Astrocyte (in vitro differentiated cells and primary cell): ENCODE results near the gene WNT7B. TPM values are rescaled to one million over a fixed set of nuclear protein-coding genes. Genes with fewer than 3 reads are reported as not detected.

ENCODE experiments used
- DNase-seq: peaks from one replicate; pipeline ENCODE4 v3.0.0-alpha.2; 2010; ENCODE audit warnings: low read depth
- FAIRE-seq: peaks from 2 replicates; lab custom pipeline; 2011; peaks lifted over from hg19 to GRCh38; lab: Jason Lieb, UNC
- H2AFZ ChIP-seq: 2 replicates; pipeline ENCODE4 v1.6.0; 2012; ENCODE audit warnings: low read depth, low read length, inconsistent platforms
- H3K27ac ChIP-seq: 2 replicates; pipeline ENCODE4 v1.5.1; 2011; ENCODE audit warnings: low read depth, low read length, inconsistent platforms
- H3K27me3 ChIP-seq: 2 replicates; pipeline ENCODE4 v1.6.0; 2011; ENCODE audit warnings: low read length, inconsistent platforms; ENCODE audit not compliant: insufficient read depth
- H3K36me3 ChIP-seq: 2 replicates; pipeline ENCODE4 v1.5.1; 2011; ENCODE audit warnings: low read length, inconsistent platforms; ENCODE audit not compliant: insufficient read depth
- H3K4me1 ChIP-seq: 2 replicates; pipeline ENCODE4 v1.5.1; 2011; ENCODE audit warnings: low read length, inconsistent platforms; ENCODE audit not compliant: insufficient read depth
- H3K4me2 ChIP-seq: 2 replicates; pipeline ENCODE4 v1.6.0; 2012; ENCODE audit warnings: low read length, inconsistent platforms
- H3K4me3 ChIP-seq: 2 replicates; pipeline ENCODE4 v1.5.1; 2011; ENCODE audit warnings: low read depth, mild to moderate bottlenecking, low read length, inconsistent platforms; ENCODE audit not compliant: insufficient read depth
- H3K79me2 ChIP-seq: 2 replicates; pipeline ENCODE4 v1.6.0; 2012; ENCODE audit warnings: mild to moderate bottlenecking, low read length, inconsistent platforms; ENCODE audit not compliant: insufficient read depth
- H3K9ac ChIP-seq: 2 replicates; pipeline ENCODE4 v1.6.0; 2012; ENCODE audit warnings: mild to moderate bottlenecking, low read length, inconsistent platforms
- H3K9me3 ChIP-seq: 2 replicates; pipeline ENCODE4 v1.5.1; 2012; ENCODE audit warnings: low read depth, mild to moderate bottlenecking, low read length, inconsistent platforms; ENCODE audit not compliant: insufficient read depth
- H4K20me1 ChIP-seq: 2 replicates; pipeline ENCODE4 v1.6.0; 2012; ENCODE audit warnings: low read length, inconsistent platforms; ENCODE audit not compliant: insufficient read depth
- H3K27ac Mint-ChIP-seq: one replicate; pipeline ENCODE4 v1.8.0; 2021; ENCODE audit warnings: mild to moderate bottlenecking, mixed read lengths; ENCODE audit not compliant: unreplicated experiment
- H3K27me3 Mint-ChIP-seq: one replicate; pipeline ENCODE4 v1.8.0; 2021; ENCODE audit warnings: low read depth, mixed read lengths; ENCODE audit not compliant: unreplicated experiment
- H3K36me3 Mint-ChIP-seq: one replicate; pipeline ENCODE4 v1.8.0; 2021; ENCODE audit warnings: low read depth, mixed read lengths; ENCODE audit not compliant: unreplicated experiment
- H3K4me1 Mint-ChIP-seq: one replicate; pipeline ENCODE4 v1.8.0; 2021; ENCODE audit warnings: low read depth, mixed read lengths; ENCODE audit not compliant: unreplicated experiment
- H3K4me3 Mint-ChIP-seq: one replicate; pipeline ENCODE4 v1.8.0; 2021; ENCODE audit warnings: mild to moderate bottlenecking, moderate library complexity, mixed read lengths; ENCODE audit not compliant: unreplicated experiment
- H3K9me3 Mint-ChIP-seq: one replicate; pipeline ENCODE4 v1.8.0; 2021; ENCODE audit warnings: mild to moderate bottlenecking, mixed read lengths; ENCODE audit not compliant: unreplicated experiment
- EZH2 ChIP-seq: IDR thresholded peaks from 2 replicates; pipeline ENCODE4 v1.6.1; 2012; ENCODE audit warnings: mild to moderate bottlenecking, low read length, inconsistent platforms; ENCODE audit not compliant: insufficient read depth
- total RNA-seq: library from RNA; stranded (reverse); gene quantifications from 2 replicates; pipeline ENCODE4 v1.2.1, GENCODE V29; 2021
- TF ChIP-seq, protein P1 (sequence below): IDR thresholded peaks from 2 replicates; pipeline ENCODE4 v1.5.1; 2011; ENCODE audit warnings: low read depth, mild to moderate bottlenecking, inconsistent platforms, low read length, moderate library complexity; ENCODE audit not compliant: insufficient read depth

The WNT7B gene
- total RNA-seq, 1 donor from 2014 or later, result 1.7 TPM

DNA sequence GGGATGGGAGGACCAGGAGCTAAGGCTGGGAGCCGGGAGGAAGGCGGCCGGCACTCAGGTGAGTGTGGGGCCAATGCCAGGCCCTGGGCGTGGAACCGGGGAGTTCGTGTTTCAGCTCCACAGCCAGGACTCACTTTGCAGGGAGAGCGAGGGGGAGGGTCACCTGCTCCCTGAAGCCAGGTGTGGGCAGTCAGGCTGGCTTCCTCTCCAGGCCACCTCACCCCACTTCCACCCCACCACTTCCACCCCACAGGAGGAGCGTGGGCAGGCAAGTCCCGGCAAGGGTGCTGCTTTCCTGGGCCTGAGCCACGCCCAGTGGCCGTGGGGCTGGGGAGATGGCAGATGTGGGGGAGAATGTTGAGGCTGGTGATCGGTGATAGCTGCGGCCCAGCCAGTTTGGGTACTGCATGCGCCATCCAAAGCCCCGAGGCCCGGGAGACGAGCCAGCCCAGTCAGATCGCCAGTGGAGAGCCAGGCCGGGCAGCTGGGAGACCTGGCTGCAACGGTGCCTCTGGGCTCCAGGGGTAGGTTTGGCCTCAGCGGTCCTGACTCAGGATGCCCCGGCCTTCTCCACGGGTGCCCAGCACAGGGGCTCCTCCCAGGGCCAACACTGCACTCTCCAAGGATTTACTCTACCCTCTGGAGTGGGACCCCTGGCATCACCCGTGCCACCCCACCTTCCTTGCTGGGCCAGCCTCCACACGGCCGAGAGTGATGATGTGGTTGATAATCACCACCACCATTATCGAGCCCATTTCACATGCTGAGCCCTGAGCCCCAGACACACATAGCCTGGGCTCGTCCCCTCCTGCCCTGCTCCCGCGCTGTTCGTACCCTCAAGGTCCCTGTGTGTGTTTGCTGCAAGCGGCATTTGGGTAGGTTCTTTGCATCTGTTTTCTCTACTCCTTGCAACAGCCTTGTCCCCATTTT lies 93.8 kb downstream of the WNT7B start:
- Histone ChIP-seq H3K27me3 (peaks cover 32% of the 10 kb centered on the region), H3K79me2 (no peaks in the 10 kb centered on the region), H3K9ac (no peak overlapping the region), H3K36me3 (no peaks in the 10 kb centered on the region), H4K20me1 (peaks cover 3% of the 10 kb centered on the region), H3K4me2 (no peak overlapping the region), H3K4me1 (peaks cover 12% of the 10 kb centered on the region), H3K27ac (no peak overlapping the region), H2AFZ (no peak overlapping the region), H3K4me3 (no peak overlapping the region), H3K9me3 (no peaks in the 10 kb centered on the region)
- Mint-ChIP-seq H3K27ac (no peak overlapping the region), H3K4me1 (no peaks in the 10 kb centered on the region), H3K27me3 (peaks cover 52% of the 10 kb centered on the region), H3K4me3 (no peak overlapping the region), H3K9me3 (no peaks in the 10 kb centered on the region), H3K36me3 (no peaks in the 10 kb centered on the region)
- TF ChIP-seq, protein P1, sequence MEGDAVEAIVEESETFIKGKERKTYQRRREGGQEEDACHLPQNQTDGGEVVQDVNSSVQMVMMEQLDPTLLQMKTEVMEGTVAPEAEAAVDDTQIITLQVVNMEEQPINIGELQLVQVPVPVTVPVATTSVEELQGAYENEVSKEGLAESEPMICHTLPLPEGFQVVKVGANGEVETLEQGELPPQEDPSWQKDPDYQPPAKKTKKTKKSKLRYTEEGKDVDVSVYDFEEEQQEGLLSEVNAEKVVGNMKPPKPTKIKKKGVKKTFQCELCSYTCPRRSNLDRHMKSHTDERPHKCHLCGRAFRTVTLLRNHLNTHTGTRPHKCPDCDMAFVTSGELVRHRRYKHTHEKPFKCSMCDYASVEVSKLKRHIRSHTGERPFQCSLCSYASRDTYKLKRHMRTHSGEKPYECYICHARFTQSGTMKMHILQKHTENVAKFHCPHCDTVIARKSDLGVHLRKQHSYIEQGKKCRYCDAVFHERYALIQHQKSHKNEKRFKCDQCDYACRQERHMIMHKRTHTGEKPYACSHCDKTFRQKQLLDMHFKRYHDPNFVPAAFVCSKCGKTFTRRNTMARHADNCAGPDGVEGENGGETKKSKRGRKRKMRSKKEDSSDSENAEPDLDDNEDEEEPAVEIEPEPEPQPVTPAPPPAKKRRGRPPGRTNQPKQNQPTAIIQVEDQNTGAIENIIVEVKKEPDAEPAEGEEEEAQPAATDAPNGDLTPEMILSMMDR, result no peak
- no peak for TF ChIP-seq EZH2
- no peak for FAIRE-seq
- no peak for DNase-seq

DNA sequence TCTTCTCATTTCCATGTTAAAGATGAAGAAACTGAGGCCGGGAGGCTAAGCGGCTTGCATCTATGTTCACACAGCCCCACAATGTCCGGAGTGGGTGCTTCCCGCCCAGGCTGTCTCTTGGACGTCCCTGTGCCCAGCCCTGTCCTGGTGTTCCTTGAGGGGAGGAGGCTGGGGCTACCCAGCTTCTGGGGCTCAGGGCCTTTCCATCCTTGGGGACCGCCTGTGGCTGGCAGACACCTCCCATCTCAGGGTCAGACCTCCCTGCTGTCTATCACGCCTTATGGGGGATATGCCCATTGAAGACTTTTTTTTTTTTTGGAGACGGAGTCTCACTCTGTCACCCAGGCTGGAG lies 95.5 kb downstream of the WNT7B start:
- Histone ChIP-seq H3K79me2 (no peaks in the 10 kb centered on the region), H3K4me1 (peaks cover 12% of the 10 kb centered on the region), H3K4me2 (no peak overlapping the region), H3K9me3 (no peaks in the 10 kb centered on the region), H3K4me3 (no peak overlapping the region), H3K27me3 (peaks cover 45% of the 10 kb centered on the region), H3K9ac (no peak overlapping the region), H3K27ac (no peak overlapping the region), H3K36me3 (no peaks in the 10 kb centered on the region), H4K20me1 (peaks cover 3% of the 10 kb centered on the region), H2AFZ (no peak overlapping the region)
- Mint-ChIP-seq H3K4me3 (no peak overlapping the region), H3K27me3 (peaks cover 49% of the 10 kb centered on the region), H3K9me3 (no peaks in the 10 kb centered on the region), H3K36me3 (no peaks in the 10 kb centered on the region), H3K27ac (no peak overlapping the region), H3K4me1 (no peaks in the 10 kb centered on the region)
- FAIRE-seq (no peak), DNase-seq (no peak)
- no peak for TF ChIP-seq EZH2
- TF ChIP-seq, protein P1, result no peak
